Subcutaneous adipose tissue (tissue), 4 donors: ENCODE measurements around the gene EPB41L1. TPM values are rescaled to one million over a fixed set of nuclear protein-coding genes. Genes with fewer than 3 reads are reported as not detected.

ENCODE experiments used
- CTCF ChIP-seq: fragments of 450-650 bp; IDR thresholded peaks from one replicate; pipeline ENCODE4 v1.5.1; 2016; ENCODE audit warnings: low read depth, mild to moderate bottlenecking, control low read depth, antibody characterized with exemption, moderate library complexity
- total RNA-seq, 4 donors: library from RNA; depleted of rRNA; stranded (reverse); fragments of >200 nt; gene quantifications; one replicate each; pipeline ENCODE4 v1.1.0, GENCODE V29; 2016

EPB41L1 gene
- total RNA-seq, 4 donors from 2014 or later: 38.1 to 86.1 (median 62.0) TPM

- TF ChIP-seq CTCF: no peak
Observed at GRCh38 chr20:36126836-36127527, 27.6 kb upstream of the EPB41L1 start.

GRCh38 chr20:36128463-36129159 lies 25.9 kb upstream of the EPB41L1 start:
- TF ChIP-seq CTCF: no peak

GRCh38 chr20:36129160-36129543 lies 25.4 kb upstream of the EPB41L1 start:
- no peak for TF ChIP-seq CTCF

- TF ChIP-seq CTCF: no peak
Observed at GRCh38 chr20:36130390-36130789, 24.1 kb upstream of the EPB41L1 start.

- no peak for TF ChIP-seq CTCF
Observed at GRCh38 chr20:36132802-36133211, 21.7 kb upstream of the EPB41L1 start.

GRCh38 chr20:36133821-36134220 lies 20.7 kb upstream of the EPB41L1 start:
- TF ChIP-seq CTCF: no peak

GRCh38 chr20:36135159-36135558 lies 19.4 kb upstream of the EPB41L1 start:
- TF ChIP-seq CTCF: no peak
